Measurements from ENCODE around the gene PHAX.
"Not testable (repeated sequence)": the region's sequence is repeated elsewhere in the genome, so short reads cannot be mapped to it uniquely, and the experiment has no call there.

The PHAX gene

DNA sequence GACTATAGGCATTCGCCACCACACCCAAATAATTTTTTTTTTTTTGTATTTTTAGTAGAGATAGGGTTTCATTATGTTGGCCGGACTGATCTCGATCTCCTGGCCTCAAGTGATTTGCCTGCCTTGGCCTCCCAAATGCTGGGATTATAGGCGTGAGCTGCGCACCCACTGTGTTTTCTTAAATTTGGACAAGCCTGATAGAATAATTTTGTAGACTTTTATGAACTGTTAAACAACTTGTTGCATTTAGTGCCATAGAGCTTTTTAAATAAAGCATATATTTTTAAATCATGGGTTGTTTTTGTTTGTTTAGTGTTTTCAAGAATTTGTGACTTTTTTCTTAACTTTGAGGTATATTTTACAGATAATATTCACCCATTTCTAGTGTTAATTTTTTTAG lies 4.8 kb downstream of the PHAX start:
- DNase-seq: no peak

DNA sequence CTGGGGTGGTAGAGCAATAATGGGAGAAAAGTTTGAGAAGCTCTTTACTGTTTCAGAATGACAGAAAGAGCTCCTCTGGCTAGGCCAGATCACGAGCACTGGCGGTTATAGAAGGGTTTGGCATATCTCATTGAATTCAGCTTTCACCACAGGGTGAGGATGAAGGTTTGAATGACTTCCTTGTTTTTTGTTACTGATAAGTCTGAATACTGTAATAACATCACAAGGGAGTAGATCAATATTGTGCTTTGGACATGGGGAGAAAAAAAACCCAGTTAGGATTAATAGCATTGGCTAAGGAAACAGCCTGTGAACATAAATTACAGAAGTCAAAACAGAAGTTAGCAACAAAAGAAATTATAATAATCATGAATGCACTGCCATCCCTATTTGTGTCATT lies 9.4 kb downstream of the PHAX start:
- DNase-seq: no peak

DNA sequence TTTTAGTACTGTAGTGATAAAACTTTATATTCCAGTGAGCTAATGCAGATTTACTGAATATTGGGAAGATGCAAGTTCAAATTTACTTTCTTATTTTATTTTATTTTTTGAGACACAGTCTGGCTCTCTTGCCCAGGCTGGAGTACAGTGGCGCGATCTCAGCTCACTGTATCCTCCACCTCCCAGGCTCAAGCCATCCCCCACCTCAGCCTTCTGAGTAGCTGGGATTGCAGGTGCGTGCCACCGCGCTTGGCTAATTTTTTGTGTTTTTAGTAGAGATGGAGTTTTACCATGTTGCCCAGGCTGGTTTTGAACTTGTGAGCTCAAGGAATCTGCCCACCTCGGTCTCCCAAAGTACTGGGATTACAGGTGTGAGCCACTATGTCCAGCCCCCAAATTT lies 9.9 kb downstream of the PHAX start:
- no peak for DNase-seq

DNA sequence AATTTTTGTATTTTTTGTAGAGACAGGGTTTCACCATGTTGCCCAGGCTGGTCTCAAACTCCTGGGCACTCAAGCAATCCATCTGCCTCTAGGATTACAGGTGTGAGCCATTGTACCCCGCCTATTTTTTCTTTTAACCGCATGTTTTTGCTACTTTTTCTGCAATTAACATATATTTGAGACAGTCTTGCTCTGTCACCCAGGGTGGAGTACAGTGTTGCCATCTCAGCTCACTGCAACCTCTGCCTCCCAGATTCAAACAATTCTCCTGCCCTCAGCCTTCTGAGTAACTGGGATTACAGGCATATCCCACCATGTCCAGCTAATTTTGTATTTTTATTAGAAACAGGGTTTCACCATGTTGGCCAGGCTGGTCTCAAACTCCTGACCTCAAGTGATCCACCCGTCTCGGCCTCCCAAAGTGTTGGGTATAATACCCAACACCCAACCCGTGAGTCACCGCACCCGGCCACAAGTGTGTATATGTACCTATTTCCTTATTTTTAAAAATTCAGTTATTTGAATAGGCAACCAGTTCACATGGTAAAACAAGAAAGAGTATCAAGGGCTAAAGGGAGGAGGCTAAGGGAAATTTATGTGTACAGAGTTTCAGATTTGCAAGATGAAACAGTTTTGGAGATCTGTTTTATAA lies 13.3 kb downstream of the PHAX start:
- peak; percentile 69 for DNase-seq

DNA sequence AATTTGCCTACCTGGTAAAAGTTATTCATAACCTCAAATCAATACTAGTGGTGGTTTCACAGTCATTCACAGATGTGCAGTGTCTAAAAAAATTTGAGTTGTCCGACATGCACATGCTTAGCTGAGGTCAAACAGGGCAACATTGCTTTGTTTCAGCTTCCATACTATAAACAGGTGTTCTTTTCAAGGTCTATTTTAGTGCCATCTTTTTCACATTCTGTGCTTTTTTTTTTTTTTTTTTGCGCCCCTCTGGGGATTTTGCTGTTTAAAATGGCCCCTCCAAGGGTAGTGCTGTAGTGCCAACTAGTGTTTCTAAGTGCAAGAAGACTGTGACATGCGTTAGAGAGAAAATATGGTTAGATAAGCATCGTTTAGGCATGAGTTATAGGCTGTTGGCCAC lies 14.5 kb downstream of the PHAX start:
- DNase-seq: no peak

DNA sequence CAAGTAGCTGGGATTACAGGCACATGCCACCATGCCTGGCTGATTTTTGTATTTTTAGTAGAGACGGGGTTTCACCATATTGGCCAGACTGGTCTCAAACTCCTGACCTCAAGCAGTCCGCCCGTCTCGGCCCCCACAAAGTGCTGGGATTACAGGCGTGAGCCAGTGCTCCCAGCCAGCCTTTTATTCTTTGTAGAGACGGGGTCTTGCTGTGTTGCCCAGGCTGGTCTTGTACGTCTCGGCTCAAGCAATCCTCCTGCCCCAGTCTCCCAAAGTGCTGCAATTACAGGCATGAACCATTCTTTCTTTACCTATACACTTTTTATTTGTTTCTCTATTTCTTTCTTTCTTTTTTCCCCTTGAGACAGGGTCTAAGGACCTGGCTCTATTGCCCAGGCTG lies 16.9 kb downstream of the PHAX start:
- not testable (repeated sequence) for DNase-seq

DNA sequence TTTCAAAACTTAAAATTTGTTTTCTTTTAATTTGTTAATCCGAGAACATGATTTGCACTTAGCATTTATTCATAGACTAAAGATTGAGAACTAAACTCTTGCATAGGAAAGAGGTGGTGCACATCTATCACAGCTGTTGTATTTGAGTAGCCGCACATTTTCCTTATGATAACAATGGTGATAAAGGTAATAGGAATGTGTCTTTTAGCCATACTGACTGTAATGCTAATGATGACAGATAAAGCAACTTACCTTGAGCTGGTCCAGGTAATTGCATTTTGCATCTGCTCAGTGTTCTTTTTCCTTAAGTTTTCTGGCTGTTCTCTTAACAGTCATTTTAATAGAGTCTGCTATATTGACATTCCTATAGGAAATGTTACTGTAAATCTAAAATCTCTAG lies 19.0 kb downstream of the PHAX start:
- DNase-seq: no peak

DNA sequence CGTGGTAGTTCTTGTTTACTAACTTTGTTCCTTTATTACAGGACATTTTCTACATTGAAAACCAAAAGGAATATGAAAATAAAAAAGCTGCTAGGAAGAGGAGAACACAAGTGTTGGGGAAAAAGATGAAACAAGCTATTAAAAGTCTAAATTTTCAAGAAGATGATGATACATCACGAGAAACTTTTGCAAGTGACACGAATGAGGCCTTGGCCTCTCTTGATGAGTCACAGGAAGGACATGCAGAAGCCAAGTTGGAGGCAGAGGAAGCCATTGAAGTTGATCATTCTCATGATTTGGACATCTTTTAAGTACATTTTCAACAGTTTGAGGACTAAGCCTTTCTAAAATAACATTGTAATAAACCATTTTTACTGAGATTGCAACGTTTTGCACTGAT lies 23.8 kb downstream of the PHAX start:
- peak; percentile 74 for DNase-seq

DNA sequence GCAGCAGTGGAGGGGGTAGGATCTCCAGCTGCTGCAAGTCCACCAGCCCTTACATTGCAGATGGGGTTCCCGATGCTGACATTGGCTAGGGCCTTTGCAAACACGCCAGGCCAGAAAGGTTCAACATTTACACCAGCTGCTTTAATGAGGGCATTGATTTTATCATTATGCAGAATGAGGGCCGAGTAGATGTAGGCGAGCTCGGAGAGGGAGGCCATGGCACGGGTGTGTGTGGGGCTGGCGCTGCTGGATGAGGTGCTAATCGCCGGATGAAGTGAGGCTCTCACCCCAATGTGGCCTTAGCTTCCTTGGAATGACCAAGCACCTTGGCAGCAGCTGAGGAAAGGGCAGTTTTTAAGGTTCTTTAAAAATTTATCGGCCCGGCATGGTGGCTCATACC lies 27.4 kb downstream of the PHAX start:
- DNase-seq: no peak

DNA sequence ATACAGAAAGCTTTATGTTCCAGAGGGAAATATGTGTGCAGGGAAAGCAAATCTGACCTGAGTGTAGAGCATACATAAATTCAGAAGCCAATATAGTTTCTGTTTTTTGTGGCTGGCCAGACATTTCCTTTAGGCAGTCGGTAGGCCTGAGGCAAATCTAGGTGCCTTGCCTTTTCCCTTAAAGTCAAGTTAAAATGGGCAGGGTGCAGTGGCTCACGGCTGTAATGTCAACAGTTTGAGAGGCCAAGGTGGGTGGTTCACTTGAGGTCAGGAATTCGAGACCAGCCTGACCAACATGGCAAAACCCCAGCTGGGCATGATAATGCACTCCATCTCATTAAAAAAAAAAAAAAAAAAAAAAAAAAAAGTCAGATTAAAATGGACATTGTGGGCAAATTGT lies 31.2 kb downstream of the PHAX start:
- DNase-seq: no peak

DNA sequence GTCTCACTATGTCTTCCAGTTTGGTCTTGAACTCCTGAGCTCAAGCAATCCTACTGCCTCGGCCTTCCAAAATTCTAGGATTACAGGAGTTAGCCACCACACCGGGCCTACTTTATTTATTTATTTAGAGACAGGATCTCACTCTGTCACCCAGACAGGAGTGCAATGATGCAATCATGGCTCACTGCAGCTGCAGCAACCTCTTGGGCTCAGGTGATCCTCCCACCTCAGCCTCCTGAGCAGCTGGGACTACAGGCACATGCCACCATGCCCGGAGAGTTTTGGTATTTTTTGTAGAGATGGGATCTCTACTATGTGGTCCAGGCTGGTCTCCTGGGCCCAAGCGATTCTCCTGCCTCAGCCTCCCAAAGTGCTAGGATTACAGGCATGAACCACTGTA lies 32.8 kb downstream of the PHAX start:
- no peak for DNase-seq

DNA sequence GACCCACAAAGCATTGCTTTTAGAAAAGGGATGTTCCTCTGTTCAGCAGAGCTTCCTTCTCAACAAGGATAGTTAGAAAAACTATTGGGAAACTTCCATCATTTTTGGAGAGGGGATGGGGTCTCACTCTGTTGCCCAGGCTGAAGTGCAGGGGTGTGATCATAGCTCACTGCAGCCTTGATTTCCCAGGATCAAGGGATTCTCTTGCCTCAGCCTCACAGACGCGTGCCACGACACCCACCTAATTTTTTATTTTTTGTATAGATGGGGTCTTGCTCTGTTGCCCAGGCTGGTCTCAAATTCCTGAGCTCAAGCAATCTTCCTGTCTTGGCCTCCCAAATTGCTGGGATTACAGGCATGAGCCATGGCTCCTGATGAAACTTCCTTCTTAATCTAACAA lies 34.8 kb downstream of the PHAX start:
- DNase-seq: no peak

DNA sequence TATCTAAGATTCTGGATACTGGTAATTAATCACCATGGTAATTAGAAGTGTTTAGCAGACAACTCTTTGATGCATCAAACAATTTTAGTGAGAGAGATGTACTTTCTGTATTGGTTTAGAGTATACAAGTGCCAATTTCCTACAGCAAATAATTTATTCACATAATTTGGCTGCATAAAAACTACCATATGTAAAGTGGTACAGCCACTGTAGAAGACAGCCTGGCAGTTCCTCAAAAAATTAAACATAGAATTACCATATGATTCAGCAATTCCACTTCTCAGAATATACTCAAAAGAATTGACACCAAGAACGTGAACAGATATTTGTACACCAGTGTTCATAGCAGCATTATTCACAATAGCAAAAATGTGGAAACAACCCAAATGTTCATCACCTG lies 36.2 kb downstream of the PHAX start:
- DNase-seq: peak; percentile 36

DNA sequence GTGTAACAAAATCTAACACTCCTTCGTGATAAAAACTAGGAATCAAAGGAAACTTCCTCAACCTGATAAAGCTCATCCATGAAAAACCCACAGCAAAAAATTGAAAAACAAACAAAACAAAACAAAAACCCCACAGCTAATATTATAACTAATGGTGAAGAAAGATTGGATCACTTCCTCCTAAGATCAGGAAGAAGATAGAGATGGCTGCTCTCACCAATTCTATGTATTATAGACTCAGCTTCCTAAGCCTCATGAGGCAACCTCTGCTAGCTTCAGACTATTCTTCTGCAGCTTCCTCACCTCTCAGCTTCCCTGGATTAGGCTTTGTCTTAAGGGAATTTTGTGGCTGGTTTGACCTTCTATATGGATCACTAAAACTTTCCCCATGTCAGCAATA lies 40.1 kb downstream of the PHAX start:
- DNase-seq: peak; percentile 58

DNA sequence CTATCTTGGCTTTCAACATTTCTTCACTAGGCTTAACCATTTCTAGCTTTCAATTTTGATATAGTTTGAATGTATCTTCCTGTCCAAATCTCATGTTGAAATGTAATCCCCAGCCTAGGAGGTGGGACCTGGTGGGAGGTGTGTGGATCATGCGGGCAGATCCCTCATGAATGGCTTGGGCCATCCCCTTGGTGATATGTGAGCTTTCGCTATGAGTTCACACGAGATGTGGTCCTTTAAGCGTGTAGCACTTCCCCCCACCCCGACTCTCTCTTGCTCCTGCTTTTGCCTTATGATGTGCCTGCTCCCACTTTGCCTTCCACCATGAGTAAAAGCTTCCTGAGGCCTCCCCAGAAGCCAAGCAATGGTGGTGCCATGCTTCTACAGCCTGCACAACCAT lies 40.6 kb downstream of the PHAX start:
- no peak for DNase-seq

DNA sequence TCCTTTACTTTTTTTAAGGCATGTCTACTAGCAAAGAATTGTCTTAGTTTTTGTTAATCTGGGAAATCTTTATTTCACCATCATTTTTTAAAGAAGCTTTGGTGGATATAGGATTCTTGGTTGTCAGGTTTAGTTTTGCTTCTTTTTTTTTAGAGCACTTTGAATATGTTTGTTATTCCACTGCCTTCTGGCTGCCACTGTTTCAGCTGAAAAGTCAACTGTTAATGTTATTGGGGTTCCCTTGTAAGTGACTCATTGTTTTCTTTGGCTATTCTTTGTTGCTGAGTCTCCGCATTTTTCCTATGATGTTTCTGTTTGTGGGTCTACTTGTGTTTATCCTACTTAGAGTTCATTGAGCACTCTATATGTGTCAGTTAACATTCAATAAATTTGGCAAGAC lies 44.4 kb downstream of the PHAX start:
- no peak for DNase-seq

DNA sequence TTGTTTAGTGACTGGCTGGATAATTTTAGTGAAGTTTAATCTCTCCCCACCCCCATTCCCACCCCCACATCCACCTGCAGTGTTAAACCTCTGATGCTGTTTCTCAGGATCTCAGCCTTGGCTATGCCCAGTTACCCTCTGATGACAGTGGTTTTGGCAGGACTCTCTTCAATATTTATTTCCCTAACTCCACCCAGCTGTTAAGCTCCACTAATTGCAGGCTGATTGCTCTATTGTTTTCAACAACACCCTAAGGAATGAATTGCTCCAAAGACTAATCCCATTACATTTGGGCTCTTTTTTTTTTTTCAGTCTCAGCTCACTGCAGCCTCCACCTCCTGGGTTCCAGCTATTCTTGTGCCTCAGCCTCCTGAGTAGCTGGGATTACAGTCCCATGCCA lies 46.3 kb downstream of the PHAX start:
- no peak for DNase-seq

DNA sequence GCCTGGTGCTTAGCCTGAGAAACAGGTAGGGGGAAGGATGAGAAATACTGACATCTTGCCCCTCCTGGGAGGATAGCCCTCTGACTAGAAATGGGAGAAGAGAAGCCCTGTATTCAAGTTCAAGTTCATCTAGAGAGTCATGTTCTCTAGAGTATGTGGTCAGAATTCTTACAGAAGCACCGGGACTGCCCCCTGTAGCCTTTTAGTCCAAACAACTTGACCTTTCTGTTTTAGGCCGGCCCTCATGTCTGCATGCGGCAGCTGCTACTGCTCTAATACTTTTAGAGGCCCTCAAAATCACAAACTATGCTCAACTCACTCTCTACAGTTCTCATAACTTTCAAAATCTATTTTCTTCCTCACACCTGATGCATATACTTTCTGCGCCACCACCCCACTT lies 47.7 kb downstream of the PHAX start:
- no peak for DNase-seq

DNA sequence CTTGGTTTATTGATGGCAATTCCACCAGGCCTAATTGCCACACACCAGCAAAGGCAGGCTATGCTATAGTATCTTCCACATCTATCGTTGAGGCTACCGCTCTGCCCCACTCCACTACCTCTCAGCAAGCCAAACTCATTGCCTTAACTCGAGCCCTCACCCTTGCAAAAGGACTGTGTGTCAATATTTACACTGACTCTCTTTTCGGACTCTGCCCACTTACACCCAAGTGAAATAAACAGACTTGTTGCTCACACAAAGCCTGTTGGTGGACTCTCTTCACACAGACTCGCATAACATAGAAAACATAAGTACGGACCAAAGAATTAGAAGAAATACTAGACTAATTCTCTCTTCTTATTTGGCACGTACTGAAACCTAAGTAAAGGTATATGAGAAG lies 48.3 kb downstream of the PHAX start:
- not testable (repeated sequence) for DNase-seq

DNA sequence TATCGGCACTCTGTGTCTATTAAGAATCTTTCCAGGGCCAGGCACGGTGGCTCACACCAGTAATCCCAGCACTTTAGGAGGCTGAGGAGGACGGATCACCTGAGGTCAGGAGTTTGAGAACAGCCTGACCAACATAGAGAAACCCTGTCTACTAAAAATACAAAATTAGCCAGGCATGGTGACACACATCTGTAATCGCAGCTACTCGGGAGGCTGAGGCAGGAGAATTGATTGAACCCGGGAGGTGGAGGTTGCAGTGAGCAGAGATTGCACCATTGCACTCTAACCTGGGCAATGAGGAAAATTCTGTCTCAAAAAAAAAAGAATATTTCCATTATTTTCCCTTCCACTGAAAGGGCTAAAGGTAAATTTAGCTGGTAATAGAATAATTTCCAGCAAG lies 49.0 kb downstream of the PHAX start:
- DNase-seq: not testable (repeated sequence)

DNA sequence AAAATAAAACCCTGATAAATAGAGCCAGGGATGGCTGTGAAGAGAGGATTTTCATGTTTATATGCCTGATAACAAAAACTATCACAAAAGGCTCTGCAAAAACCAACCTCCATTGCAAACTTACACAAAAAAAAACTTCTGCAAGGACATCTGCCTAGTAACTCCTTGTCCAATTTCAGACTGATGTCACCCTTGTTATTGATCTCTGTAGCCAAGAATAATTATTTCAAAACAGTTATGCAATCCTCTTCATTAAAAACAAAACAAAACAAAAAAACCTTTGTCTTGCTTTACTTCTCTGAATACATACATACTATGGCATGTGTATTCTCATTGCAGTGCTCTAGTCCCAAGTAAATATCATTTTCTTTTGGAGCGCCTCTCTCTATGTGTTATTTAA lies 49.7 kb downstream of the PHAX start:
- DNase-seq: no peak

DNA sequence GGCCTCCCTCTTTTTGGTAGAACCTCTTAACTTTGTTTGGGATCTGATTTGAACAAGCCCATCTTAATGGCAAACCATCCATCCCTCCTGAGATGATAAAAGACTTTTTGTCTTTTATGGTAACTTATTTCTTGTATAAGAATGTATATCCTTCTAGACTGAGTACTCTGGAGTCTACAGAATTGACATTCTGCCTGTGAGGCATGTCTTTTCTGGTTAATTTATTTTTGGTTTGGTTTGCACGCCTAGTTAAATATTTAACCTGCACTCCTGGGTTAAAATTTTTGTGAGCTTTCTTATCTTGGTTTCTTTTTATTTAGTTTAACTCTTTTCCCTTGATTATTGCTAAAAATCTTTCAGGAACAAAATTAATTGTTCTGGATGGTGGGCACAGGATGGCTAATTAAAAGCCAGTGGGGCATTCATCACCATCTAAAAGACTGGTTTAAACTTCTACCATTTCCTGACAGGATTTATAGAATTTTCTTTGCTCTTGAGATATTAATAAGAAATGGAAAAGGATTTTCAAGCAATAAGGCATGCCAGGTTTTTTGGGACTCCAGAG lies 50.3 kb downstream of the PHAX start:
- DNase-seq: no peak

DNA sequence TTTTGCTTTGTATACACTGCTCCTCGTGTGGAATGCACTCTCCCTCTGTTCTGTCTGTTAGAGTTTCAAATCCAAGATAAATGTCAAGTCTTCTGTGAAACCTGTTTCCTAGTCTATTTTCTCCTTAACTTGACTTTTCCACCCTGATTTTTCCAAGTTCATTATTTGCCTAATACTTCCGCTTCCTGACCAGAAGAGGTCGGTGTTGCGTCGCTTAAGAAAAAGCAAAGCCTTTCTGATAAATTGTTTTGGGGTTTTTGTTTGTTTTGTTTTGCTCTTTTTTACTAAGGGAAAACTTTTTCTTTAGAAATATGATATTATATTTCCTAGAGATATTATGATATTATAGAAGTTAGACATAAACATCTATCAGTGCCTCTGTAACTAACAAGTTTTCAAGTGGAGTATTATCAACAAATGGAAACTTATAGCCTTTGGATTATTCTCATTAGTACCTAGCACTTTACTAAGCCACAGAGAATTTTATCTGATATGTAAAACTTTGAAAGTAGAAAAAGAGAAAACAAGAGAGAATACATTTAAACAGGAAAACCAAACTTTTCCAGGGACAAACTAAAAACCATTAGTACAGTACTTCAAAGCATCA lies 55.8 kb downstream of the PHAX start:
- peak; percentile 37 for DNase-seq

DNA sequence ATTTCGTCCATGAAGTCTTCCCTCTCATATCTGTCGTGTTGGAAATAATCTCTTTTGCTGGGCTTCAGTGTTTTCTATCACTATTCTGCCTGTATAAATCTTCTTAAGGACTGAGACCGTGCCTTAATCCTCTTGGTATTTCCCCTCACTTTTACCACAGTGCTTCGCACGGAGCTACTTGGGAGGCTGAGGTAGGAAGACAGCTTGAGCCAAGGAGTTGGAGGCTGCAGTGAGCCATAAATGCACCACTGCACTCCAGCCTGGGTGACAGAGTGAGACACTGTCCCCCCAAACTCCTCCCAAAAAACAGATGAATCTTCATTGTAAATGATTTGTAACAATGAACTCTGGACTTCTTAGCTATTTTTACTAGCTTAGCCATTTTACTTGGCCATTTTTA lies 57.8 kb downstream of the PHAX start:
- DNase-seq: no peak

Measured in MV-4-11 (cell line).